ENCODE measurements around the gene MLC1. TPM values are rescaled to one million over a fixed set of nuclear protein-coding genes. Genes with fewer than 3 reads are reported as not detected.

MLC1 gene
- total RNA-seq, 1 donor from 2014 or later: 29.2 TPM

DNA sequence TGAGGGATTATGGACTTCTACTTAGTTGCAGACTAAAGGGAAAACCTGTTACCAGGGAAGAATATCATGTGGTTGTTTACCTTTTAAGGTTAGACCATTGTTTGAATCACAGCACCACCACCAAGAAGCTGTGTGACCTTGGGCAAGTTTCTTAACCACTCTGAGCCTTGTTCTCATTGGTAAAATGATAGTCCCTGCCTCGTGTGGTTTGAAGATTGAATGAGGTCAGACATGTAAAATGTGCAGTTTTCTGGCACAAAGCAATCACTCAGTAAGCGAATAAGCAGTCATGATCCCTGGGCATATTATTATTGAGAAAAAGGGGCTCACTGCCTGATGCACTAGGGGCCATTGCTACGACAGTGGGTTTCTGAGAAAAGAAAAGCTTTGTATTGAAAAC lies 32.9 kb upstream of the MLC1 start:
- H3K27ac ChIP-seq: peak overlapping the region; percentile 48
- DNase-seq (ENCODE audit: extremely low spot score in 2 of 2): no peak

DNA sequence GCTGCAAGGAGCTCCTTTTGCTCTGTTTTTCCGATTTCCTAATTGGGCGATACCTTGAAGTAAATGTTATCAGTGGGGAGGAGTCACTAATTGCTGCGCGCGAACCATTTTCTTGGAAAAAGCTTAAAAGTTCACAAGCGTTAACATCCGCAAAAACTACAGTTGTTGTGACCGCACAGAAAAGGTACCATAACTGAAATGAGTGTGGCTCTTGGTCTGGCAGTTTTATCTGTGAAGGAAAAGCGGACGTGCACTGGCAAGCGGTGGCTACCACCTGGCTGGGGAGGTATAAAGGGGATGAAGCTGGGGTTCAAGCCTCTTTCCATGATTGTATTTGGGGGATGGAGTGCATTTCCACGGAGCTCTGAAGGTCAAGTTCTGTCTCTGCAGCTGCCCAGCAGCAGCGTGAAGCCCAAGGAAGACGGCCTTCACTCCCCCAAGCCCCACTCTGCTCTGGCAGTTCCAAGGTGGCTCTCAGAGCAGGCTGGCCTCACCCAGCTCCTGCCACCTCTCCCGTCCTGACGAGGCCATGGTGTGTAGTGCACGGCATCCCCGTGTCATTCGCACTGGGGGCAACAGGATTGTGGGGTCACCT lies 32.0 kb upstream of the MLC1 start:
- no peaks in the 10 kb centered on the region for H3K36me3 ChIP-seq
- no peaks in the 10 kb centered on the region for H3K9me3 ChIP-seq
- H3K27ac ChIP-seq: no peak overlapping the region
- no peaks in the 10 kb centered on the region for H3K27me3 ChIP-seq
- TF ChIP-seq POLR2AphosphoS5 (IDR thresholded peaks at IDR 0.05; ENCODE audit: insufficient read depth in 1 of 2, low read depth in 1 of 2) (no peak), POLR2A (IDR thresholded peaks at IDR 0.05) (no peak), CTCF (IDR thresholded peaks at IDR 0.05) (no peak)
- intact Hi-C loops (cut with DNase I): no loop called here
- peaks cover 12% of the 10 kb centered on the region for H3K4me1 ChIP-seq
- no peak overlapping the region for H3K4me3 ChIP-seq
- no peak for DNase-seq (ENCODE audit: extremely low spot score in 2 of 2)

More for the DNA sequence above, 32.9 kb upstream of the MLC1 start:
- TF ChIP-seq POLR2A (IDR thresholded peaks at IDR 0.05) (no peak), CTCF (IDR thresholded peaks at IDR 0.05) (no peak), POLR2AphosphoS5 (IDR thresholded peaks at IDR 0.05; ENCODE audit: insufficient read depth in 1 of 2, low read depth in 1 of 2) (no peak)
- Histone ChIP-seq H3K4me1 (peaks cover 12% of the 10 kb centered on the region), H3K27me3 (no peaks in the 10 kb centered on the region), H3K9me3 (peaks cover 3% of the 10 kb centered on the region), H3K36me3 (no peaks in the 10 kb centered on the region), H3K4me3 (no peak overlapping the region)
- intact Hi-C loops (cut with DNase I): no loop called here

- no peaks in the 10 kb centered on the region for H3K9me3 ChIP-seq
- intact Hi-C loops (cut with DNase I): no loop called here
- no peaks in the 10 kb centered on the region for H3K36me3 ChIP-seq
- peaks cover 12% of the 10 kb centered on the region for H3K4me1 ChIP-seq
- H3K4me3 ChIP-seq: no peak overlapping the region
- H3K27me3 ChIP-seq: no peaks in the 10 kb centered on the region
- DNase-seq (ENCODE audit: extremely low spot score in 2 of 2): no peak
- H3K27ac ChIP-seq: peak overlapping the region; percentile 82
- TF ChIP-seq CTCF (IDR thresholded peaks at IDR 0.05): no peak
- TF ChIP-seq POLR2A (IDR thresholded peaks at IDR 0.05): no peak
- TF ChIP-seq POLR2AphosphoS5 (IDR thresholded peaks at IDR 0.05; ENCODE audit: insufficient read depth in 1 of 2, low read depth in 1 of 2): no peak
Measured at GRCh38 chr22:50115693-50116092, 30.5 kb upstream of the MLC1 start.

DNA sequence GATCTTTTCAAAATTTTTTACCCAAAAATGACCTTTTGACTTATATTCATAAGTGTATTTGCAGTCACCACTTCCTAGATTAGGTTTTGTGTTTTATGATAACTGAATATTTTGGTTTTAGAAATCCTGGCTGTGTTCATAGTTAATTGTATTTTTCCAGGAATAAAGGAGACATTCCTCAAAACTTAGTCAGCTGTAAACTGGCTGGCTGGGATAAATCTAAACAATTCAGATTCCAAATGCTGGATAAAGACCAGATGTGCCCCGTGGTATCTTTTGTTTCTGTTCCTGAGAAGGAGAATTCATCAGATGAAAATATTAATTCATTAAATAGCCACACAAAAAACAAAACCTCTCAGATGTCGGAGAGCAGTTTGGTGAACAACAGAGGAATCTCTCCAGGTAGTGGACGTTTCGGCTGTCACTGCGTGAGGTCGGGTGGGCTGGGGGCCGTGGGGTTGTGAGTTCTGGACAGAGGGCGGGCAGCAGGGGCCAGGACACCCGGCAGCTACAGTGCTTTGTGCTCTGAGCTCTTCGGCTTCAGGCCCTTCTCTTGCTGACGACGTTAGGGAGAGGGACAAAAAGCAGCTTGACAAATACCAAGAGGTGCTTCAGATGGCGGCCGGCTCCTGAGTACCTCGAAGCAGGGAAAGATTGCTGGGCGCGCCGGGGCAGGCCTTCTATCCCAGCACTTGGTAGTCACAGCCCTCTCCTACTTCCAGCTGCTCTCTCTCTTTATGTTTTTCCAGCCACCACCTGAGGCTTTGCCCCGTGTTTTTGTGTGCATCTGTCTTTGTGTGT lies 29.2 kb upstream of the MLC1 start:
- Histone ChIP-seq H3K9me3 (no peaks in the 10 kb centered on the region), H3K4me3 (peak overlapping the region in 1 of 2 donors; percentile 33), H3K27ac (peak overlapping the region; percentile 82), H3K27me3 (no peaks in the 10 kb centered on the region), H3K4me1 (peaks cover 10% of the 10 kb centered on the region), H3K36me3 (no peaks in the 10 kb centered on the region)
- intact Hi-C loops (cut with DNase I): no loop called here
- no peak for TF ChIP-seq CTCF (IDR thresholded peaks at IDR 0.05)
- no peak for TF ChIP-seq POLR2A (IDR thresholded peaks at IDR 0.05)
- TF ChIP-seq POLR2AphosphoS5 (IDR thresholded peaks at IDR 0.05; ENCODE audit: insufficient read depth in 1 of 2, low read depth in 1 of 2): peak in 1 of 2 donors; percentile 23
- DNase-seq (ENCODE audit: extremely low spot score in 2 of 2): no peak
